ENCODE data around the gene ARHGAP33. TPM values are rescaled to one million over a fixed set of nuclear protein-coding genes. Genes with fewer than 3 reads are reported as not detected.

ARHGAP33 gene
- total RNA-seq (2022): 17.8 and 18.3 TPM in 2 replicates
- Bru-seq, nascent RNA: percentile 38 among the genes with signal in this experiment
- percentile 40 among the genes with signal in this experiment for BruChase-seq, experiment 1, labeled RNA remaining after a 2-hour chase
- BruChase-seq, experiment 2, labeled RNA remaining after a 6-hour chase: percentile 42 among the genes with signal in this experiment
- long read RNA-seq, partial matches to known transcripts: 7 of 7 reads
- long read RNA-seq, other reads (novel, unspliced or antisense): 0 of 7 reads

GRCh38 chr19:35775298-35776101 is at the start of gene ARHGAP33:
Gene ARHGAP33, plus strand, starts transcription at chr19:35775564. Its CDS starts 95 bp downstream, at chr19:35775659.
- Histone ChIP-seq H3K27me3 (replicated peaks; ENCODE audit: control insufficient read depth, insufficient read depth, low read length) (no peaks in the 10 kb centered on the region), H3K4me3 (ENCODE audit: low read depth, low read length) (peak within 1 kb of the TSS; percentile 82), H3K9me3 (no peaks in the 10 kb centered on the region), H3K36me3 (ENCODE audit: control insufficient read depth, insufficient read depth, low read length) (no peaks in the 10 kb centered on the region), H3K4me1 (no peaks in the 10 kb centered on the region)
- intact Hi-C loops (cut with micrococcal nuclease; ENCODE audit: unreplicated experiment): loop anchor here (2.0 kb wide), 1 partner anchor 17 kb away; the partner anchor contains the start of gene PROSER3
- CTCF ChIA-PET: interaction anchor here (0.5 kb wide), 1 partner anchor 84 kb away, joined by 6 read pairs; no protein-coding TSS in a partner anchor
- Mint-ChIP-seq H3K27ac (ENCODE audit: unreplicated experiment) (no peak within 1 kb of the TSS), H3K36me3 (ENCODE audit: insufficient read depth, unreplicated experiment) (peaks cover 18% of the 10 kb centered on the region), H3K4me1 (ENCODE audit: low read depth, unreplicated experiment) (peaks cover 11% of the 10 kb centered on the region), H3K9me3 (ENCODE audit: unreplicated experiment) (no peaks in the 10 kb centered on the region), H3K4me3 (ENCODE audit: unreplicated experiment) (peak within 1 kb of the TSS; percentile 79), H3K27me3 (ENCODE audit: insufficient read depth, unreplicated experiment) (peaks cover 5% of the 10 kb centered on the region)
- BruUV-seq (replicated peaks): no TSS peak
- peak; percentile 99 for DNase-seq
- POLR2A ChIA-PET: no interaction called here
- TF ChIP-seq, protein P1, sequence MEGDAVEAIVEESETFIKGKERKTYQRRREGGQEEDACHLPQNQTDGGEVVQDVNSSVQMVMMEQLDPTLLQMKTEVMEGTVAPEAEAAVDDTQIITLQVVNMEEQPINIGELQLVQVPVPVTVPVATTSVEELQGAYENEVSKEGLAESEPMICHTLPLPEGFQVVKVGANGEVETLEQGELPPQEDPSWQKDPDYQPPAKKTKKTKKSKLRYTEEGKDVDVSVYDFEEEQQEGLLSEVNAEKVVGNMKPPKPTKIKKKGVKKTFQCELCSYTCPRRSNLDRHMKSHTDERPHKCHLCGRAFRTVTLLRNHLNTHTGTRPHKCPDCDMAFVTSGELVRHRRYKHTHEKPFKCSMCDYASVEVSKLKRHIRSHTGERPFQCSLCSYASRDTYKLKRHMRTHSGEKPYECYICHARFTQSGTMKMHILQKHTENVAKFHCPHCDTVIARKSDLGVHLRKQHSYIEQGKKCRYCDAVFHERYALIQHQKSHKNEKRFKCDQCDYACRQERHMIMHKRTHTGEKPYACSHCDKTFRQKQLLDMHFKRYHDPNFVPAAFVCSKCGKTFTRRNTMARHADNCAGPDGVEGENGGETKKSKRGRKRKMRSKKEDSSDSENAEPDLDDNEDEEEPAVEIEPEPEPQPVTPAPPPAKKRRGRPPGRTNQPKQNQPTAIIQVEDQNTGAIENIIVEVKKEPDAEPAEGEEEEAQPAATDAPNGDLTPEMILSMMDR (IDR thresholded peaks at IDR 0.05; ENCODE audit: insufficient read depth in 1 of 2, low read depth in 1 of 2, low read length in 1 of 2, severe bottlenecking in 1 of 2, unreplicated experiment in 1 of 2): no peak

DNA sequence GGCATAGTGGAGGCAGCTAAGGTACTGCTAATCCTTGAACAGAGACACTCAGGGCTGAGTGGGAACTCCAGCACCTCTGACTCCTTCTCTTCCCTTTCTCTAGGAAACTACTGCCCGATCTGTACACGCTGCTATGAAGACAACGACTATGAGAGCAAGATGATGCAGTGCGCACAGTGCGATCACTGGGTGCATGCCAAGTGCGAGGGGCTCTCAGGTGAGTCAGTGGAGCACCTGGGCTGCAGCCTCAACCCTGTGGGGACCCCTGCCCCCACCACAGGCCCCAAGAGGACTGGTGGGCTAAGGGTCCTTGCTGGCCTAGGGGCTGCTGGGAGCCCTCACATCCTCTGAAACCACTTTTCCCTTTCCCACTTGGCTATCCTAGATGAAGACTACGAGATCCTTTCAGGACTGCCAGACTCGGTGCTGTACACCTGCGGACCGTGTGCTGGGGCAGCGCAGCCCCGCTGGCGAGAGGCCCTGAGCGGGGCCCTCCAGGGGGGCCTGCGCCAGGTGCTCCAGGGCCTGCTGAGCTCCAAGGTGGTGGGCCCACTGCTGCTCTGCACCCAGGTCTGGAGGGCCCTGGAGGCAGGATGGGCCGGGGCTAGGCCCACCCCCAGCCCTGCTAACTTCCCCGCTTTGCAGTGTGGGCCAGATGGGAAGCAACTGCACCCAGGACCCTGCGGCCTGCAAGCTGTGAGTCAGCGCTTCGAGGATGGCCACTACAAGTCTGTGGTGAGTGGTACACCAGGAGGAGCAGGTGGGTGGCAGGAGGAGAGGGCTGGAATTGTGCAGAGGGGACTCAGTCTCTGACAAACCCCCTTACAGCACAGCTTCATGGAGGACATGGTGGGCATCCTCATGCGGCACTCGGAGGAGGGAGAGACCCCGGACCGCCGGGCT is 48.1 kb upstream of the ARHGAP33 start:
- BruUV-seq (replicated peaks): no TSS peak
- H3K4me1 Mint-ChIP-seq (ENCODE audit: low read depth, unreplicated experiment): no peaks in the 10 kb centered on the region
- no peaks in the 10 kb centered on the region for H3K27me3 Mint-ChIP-seq (ENCODE audit: insufficient read depth, unreplicated experiment)
- intact Hi-C loops (cut with micrococcal nuclease; ENCODE audit: unreplicated experiment): no loop called here
- H3K36me3 Mint-ChIP-seq (ENCODE audit: insufficient read depth, unreplicated experiment): peaks cover 90% of the 10 kb centered on the region
- CTCF ChIA-PET: interaction anchor here (1.0 to 1.6 kb wide), 2 partner anchors 10 to 13 kb away, joined by 7 to 10 read pairs; no protein-coding TSS in a partner anchor
- H3K9me3 ChIP-seq: no peaks in the 10 kb centered on the region
- POLR2A ChIA-PET: interaction anchor here (0.5 to 0.6 kb wide), 2 partner anchors 13 to 18 kb away, joined by 3 read pairs; partner anchors contain the start of gene PSENEN
- no peak overlapping the region for H3K4me3 ChIP-seq (ENCODE audit: low read depth, low read length)
- H3K9me3 Mint-ChIP-seq (ENCODE audit: unreplicated experiment): no peaks in the 10 kb centered on the region
- DNase-seq: no peak
- H3K4me3 Mint-ChIP-seq (ENCODE audit: unreplicated experiment): no peak overlapping the region
- no peaks in the 10 kb centered on the region for H3K4me1 ChIP-seq
- peaks cover 8% of the 10 kb centered on the region for H3K36me3 ChIP-seq (ENCODE audit: control insufficient read depth, insufficient read depth, low read length)
- TF ChIP-seq, protein P1 (IDR thresholded peaks at IDR 0.05; ENCODE audit: insufficient read depth in 1 of 2, low read depth in 1 of 2, low read length in 1 of 2, severe bottlenecking in 1 of 2, unreplicated experiment in 1 of 2): no peak
- no peak overlapping the region for H3K27ac Mint-ChIP-seq (ENCODE audit: unreplicated experiment)
- no peaks in the 10 kb centered on the region for H3K27me3 ChIP-seq (replicated peaks; ENCODE audit: control insufficient read depth, insufficient read depth, low read length)

All from Caco-2 (cell line).